Activated effector memory CD4-positive, alpha-beta T cell treated with Interleukin-2 at 50 U/mL for 16 hours (primary cell): ENCODE measurements around the gene GPR37.

Experiments
- DNase-seq: peaks from one replicate; pipeline ENCODE4 v3.0.0-alpha.2; 2020

Gene GPR37

DNA sequence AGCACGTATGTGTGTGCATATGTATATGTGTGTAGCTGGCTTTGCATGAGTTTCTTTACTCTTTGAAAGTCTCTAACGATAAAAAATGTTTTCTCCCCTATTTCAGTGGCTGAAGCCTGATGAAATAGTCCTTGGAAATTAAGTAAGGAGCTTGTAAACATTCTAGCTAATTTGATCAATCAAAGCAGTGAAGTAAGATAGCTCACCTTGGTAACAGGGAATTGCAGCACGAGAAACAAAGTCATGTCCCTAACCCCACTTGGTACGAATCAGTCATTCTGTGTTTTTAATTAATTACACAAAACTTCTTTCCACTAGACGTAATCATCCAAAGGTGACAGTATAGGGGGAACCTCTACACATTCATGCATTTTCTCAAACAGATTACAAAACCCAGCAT is 41.5 kb downstream of the GPR37 start:
- no peak for DNase-seq

DNA sequence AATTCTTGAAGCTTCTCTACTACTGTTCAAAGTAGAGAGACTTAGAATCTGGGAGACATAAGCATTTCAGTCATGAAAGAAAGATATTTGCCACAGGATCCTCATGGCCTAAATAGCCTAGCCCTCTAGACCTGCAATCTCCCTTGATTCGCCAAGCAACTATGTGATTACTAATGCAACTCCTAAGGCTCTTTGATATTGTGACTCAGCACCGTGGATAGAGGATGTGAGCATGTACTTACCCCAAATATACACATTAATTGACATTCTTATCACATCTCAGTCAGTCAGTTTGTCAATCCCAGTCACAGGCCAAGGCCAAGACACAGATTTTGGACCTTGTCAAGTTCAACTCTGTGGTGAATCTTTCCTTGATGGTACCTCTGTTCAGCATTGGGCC is 42.6 kb downstream of the GPR37 start:
- DNase-seq: no peak

DNA sequence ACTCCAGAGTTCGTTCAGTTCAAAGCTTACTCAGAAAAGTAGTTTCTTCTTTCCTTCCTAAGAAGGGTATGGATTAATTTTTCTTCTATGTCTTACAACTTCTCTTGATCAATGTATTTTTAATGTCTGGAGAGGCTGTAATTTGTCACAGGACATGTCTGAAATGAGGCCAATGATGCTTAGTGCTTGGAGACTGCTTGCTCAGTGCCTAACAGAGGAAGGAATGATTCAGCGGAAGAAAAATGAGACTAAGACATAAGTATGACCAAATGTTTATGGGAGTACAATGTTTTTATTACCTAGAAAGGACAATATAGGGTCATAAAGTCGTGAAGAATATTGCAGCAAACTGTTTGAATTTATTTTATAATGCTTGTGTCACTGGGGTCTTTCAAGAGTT is 43.3 kb downstream of the GPR37 start:
- DNase-seq: no peak

DNA sequence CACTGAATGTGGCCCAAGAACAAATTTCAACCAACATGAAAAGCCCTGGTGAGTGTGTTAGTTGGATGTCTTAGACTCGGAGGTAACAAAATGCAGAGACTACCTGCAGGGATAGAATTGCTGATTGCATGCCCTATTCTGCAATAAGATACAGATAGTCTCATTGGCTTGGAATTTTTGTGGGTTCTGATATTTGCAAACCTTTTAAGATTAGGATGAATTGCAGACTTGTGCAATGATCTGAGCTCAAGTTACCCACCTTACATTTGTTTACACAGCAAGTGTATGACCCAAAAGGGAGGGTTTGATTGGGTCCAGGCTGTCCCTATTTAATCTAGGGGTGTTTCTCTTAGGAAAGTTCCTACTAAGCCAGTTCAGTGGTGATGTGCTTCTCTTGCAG is 45.4 kb downstream of the GPR37 start:
- no peak for DNase-seq

DNA sequence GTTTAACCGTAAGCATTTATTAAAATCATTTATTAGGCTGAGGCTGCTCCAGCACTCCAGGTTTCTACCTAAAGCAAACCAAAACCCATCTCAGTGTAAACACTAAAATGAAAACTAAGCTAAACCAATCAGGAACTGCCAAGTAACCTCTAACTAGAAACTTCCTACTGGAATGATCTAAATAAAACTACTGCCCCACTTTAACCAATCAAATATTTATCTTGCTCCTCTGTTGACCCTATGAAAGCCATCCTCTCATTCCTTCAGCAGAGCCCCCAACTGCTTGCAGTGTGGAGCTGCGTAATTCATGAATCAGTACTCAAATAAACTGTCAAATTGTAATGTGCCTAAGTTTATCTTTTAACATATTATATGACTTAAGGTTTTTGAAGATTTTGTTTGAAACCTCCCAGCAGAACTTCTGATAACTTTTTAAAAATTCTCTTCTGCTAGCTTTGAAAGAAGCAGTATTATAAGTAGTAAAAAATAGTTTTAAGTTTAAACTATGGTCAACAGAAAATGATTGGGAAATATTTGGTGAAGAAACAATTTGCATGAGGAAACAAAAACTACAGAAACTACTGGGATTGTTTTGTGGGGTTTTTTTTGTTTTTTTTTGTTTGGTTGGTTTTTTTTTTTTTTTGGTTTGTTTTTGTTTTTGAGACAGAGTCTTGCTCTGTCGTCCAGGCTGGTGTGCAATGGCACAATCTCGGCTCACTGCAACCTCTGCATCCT is 47.4 kb downstream of the GPR37 start:
- no peak for DNase-seq

DNA sequence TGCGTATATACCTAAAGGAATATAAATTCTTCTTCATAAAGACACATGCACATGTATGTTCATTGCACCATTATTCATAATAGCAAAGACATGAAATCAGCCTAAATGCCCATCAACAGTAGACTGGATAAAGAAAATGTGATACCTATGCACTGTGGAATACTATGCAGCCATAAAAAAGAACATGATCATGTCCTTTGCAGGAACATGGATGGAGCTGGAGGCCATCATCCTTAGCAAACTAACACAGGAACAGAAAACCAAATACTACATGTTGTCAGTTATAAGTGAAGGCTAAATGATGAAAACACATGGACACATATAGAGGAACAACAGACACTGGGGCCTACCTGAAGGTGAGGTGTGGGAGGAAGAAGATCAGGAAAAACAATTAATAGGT is 48.7 kb downstream of the GPR37 start:
- no peak for DNase-seq

DNA sequence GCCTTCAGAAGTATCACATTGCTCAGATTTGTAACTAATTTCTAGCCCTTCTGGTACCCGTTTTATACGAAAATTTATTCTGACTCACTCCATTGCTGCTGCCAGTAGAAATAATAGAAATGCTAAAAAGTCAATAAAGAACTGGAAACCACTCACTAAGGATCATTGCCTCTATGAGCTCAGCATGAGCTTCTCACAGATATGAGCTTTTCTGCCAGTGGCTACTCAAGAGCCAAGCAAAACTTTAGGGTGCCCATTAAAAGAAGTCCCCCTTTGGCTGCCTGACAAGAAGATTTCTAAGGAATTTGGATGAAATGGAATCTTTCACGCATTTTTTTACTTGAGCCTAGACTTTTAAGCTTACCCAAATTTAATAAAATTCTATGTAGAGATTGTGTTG is 52.5 kb downstream of the GPR37 start:
- DNase-seq: no peak

DNA sequence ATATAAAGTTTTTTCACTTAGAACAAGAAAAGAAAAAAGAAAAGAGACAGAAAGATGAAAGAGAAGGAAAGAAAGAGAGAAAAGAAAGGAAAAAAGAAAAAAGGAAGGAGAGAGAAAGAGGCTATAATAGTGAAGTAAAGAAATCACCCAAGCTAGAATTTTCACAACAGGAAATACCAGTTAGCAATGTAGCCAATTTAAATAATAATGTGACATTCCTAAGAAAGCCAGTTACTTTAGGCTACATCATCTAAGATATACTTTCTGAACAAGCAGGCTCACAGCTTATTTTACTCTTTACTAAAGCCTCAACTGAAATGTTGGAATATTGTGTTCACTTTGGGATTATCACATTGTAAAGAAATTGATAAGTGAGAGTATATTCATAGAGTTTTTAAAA is 53.6 kb downstream of the GPR37 start:
- no peak for DNase-seq

DNA sequence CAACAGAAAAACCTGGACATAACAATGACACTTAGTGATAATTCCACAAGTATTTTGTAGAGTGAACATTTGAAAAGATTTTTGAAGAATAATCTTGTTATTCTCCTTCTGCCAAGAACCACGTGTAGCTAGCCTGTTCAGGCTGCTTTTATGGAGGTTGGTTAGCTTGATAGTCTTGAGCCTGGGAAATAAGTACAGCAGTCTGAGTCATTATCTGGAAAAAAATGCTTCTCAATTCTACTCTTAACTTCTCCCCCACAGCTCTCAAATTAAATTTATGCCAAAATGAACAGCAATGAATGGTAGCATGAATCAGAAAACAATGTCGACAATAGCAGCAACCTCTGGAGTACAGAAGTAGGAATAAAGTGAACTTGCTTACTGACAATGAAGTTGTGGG is 63.2 kb downstream of the GPR37 start:
- DNase-seq: no peak

DNA sequence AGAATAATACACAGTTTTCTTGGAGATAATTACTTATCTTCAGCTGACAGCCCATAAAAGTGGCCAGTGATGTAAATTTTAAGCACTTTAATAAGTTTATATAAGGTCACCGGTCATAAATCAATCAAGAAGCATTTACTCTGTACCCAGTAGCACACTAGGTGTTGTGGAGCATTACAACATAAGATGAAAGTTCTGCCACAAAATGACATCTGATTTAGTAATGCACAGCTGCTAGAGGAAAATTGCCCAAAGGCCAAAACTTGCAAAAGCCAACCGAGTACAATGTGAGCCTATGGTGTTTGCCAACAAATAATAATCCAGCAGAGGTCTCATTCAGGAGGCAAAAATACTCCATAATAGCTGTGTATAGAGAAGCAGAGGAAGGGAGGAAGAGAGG is 63.6 kb downstream of the GPR37 start:
- DNase-seq: no peak

DNA sequence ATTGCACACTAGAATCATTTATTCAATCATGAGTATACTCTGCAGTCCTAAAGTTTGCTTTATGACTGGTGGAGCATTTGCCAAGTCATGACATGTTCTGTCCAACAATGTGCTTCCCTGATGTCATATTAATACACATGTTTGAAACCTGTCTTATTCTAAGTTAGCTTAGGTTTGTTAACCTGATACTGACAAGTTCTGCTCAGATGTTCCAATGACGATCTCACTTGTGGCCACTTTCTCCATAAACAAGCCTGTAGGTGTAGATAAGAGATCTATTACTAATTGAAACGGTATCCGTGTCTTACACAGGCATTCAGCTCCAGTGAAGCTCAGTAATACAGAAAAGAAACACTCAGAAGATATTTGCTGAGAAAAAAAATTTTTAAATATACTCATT is 64.9 kb downstream of the GPR37 start:
- no peak for DNase-seq

DNA sequence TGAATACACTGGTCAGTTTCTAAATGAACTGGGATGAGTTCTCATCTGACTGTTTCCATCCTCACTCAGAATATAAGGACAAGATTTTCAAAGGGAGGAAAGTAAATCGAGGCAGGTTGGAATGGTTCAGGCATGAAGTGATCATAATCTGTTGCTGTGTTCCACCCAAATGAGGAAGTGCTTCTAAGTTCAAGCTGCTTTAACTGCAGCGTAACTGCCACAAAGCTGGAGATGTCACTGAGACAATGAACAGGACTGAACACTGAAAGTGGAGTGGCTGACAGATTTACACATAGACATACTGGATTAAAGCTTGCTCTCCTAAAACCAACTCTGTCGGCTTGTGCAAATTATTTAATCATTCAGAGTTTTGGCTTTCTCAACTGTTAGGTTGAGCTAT is 66.6 kb downstream of the GPR37 start:
- no peak for DNase-seq

DNA sequence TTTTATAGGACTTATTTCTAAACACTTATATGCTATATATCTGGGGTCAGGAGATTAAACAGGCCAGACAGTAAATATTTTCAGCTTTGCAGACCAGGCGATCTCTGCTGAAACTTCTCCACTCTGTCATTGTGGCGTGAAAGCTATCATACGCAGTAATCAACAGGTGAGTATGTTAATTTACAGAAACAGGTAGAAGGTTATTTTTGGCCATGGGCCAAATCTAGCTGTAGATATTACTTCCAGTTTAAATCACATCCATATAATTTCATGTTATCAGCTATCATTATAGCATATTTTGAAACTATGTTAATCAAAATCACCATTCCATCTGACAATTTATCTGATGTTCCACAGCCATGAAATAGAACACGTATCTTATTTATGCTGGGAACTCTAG is 67.8 kb downstream of the GPR37 start:
- no peak for DNase-seq
